ENCODE measurements around the gene CREB3L1. TPM values are rescaled to one million over a fixed set of nuclear protein-coding genes. Genes with fewer than 3 reads are reported as not detected.

CREB3L1 gene
- total RNA-seq, 1 donor from 2014 or later: 11.4 TPM

DNA sequence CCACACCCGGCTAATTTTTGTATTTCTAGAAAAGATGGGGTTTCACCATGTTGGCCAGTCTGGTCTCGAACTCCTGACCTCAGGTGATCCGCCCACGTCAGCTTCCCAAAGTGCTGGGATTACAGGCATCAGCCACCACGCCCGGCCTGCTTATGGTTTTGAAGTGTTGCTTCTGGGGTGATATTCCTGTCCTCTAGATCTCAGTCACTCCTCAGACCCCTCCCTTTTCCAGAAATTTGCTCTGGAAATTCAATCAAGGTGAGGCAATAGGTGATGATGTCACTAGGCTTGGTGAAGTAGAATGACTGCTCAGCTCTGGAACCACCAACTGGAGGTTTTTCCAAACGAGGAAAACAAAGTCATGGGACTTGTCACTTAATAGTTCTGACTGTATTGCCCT, 36.6 kb upstream of the CREB3L1 start:
- Histone ChIP-seq H3K9me3 (no peaks in the 10 kb centered on the region), H3K4me1 (peaks cover 12 to 20% of the 10 kb centered on the region in 2 donors), H3K27me3 (no peaks in the 10 kb centered on the region), H3K27ac (no peak overlapping the region), H3K36me3 (no peaks in the 10 kb centered on the region), H3K4me3 (no peak overlapping the region)
- intact Hi-C loops (cut with DNase I): loop anchor here (10.0 kb wide), 1 partner anchor 396 kb away; the partner anchor contains the start of gene CRY2
- peak in 1 of 2 donors; percentile 59 for DNase-seq (ENCODE audit: low spot score in 2 of 2)
- TF ChIP-seq, protein P1, sequence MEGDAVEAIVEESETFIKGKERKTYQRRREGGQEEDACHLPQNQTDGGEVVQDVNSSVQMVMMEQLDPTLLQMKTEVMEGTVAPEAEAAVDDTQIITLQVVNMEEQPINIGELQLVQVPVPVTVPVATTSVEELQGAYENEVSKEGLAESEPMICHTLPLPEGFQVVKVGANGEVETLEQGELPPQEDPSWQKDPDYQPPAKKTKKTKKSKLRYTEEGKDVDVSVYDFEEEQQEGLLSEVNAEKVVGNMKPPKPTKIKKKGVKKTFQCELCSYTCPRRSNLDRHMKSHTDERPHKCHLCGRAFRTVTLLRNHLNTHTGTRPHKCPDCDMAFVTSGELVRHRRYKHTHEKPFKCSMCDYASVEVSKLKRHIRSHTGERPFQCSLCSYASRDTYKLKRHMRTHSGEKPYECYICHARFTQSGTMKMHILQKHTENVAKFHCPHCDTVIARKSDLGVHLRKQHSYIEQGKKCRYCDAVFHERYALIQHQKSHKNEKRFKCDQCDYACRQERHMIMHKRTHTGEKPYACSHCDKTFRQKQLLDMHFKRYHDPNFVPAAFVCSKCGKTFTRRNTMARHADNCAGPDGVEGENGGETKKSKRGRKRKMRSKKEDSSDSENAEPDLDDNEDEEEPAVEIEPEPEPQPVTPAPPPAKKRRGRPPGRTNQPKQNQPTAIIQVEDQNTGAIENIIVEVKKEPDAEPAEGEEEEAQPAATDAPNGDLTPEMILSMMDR (IDR thresholded peaks at IDR 0.05): no peak

DNA sequence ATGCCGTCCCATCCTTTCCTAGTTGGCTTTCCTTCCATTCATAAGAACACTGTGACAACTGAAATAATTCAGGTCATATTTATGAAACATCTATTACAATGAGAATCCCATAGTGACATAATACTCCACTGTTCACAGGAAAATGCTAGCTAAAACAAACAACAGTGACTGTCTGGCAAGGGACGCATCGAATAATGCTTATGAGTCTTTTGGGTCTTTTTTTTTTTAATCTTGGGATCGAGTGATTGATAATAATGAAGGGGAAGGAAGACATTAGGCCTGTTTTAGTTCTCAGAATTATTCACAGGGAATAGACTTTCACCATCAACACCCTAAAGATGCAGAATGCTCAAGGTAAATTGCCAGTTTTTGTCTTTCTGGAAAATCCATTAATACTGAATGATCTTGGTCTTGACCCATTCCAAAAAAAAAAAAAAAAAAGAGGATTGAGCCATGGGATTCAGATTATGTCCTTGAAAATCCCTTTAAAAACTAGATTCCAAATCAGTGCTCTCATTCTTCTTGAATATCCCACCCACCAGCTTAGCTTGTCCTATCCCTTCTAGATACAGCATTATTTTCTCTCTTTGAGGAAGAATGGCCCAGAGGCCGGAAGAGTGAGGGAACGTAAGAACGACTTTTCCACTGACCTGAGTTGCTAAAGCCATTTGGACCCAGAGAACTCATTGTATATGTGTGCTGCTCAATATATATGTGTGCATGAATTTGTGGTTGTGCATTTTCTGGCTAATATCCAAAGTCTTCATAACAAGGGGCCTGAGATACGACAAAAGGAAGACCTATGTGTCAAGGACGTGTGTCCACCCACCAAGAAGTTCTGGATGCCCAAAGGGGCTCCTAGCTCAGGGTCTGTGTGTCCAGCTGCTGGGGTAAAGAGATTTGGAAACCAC, 35.2 kb upstream of the CREB3L1 start:
- TF ChIP-seq, protein P1 (IDR thresholded peaks at IDR 0.05): no peak
- peaks cover 12 to 19% of the 10 kb centered on the region in 2 donors for H3K4me1 ChIP-seq
- H3K9me3 ChIP-seq: no peaks in the 10 kb centered on the region
- H3K27me3 ChIP-seq: no peaks in the 10 kb centered on the region
- no peak for DNase-seq (ENCODE audit: low spot score in 2 of 2)
- no peaks in the 10 kb centered on the region for H3K36me3 ChIP-seq
- intact Hi-C loops (cut with DNase I): loop anchor here (10.0 kb wide), 1 partner anchor 397 kb away; the partner anchor contains the start of gene CRY2
- H3K4me3 ChIP-seq: peak overlapping the region; percentile 51 to 61
- H3K27ac ChIP-seq: peak overlapping the region in 1 of 2 donors; percentile 75

DNA sequence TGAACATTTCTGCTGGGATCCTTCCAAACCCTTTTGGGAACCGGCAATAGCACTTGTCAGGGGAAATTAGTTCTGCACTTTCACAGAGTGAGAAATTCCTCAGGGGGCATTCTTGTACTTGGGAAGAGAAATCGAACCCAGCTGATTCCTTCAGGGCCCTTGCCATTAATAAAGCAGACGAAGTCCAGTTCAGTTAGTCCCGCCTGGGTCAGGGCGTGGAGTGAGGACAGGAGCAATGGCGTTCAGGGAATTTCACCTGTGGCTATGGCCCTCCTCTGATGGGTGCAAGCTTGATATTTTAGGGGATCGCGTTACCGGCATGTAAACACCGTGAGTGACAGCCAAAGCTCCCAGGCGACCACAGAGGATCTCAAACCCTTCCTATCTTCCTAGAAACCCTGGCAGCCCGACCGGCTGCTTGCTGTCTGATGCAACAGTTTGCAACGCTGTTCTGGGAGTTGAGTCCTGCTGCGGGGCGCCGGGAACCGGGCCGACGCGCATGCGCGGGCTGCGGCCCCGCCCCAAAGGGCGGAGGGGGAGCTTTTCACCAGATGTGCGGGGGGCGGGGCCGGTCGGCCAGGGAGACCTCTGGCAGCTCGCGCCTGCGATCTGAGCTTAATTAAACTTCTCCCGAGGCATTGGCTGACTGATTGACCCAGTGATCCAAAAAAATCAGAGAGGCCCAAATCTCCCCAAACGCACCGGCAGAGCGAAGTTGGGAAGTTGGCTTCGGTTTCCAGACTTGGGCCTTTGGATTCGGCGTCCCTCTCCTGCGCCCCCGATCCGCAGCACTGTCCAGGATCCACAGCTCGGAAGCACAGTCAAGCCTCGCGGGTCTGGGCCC, 34.3 kb upstream of the CREB3L1 start:
- Histone ChIP-seq H3K27me3 (no peaks in the 10 kb centered on the region), H3K27ac (peak overlapping the region; percentile 61 to 75), H3K9me3 (no peaks in the 10 kb centered on the region), H3K36me3 (no peaks in the 10 kb centered on the region), H3K4me3 (peak overlapping the region; percentile 51 to 61), H3K4me1 (peaks cover 7 to 13% of the 10 kb centered on the region in 2 donors)
- peak; percentile 87 to 95 for DNase-seq (ENCODE audit: low spot score in 2 of 2)
- intact Hi-C loops (cut with DNase I): loop anchor here (1.0 to 10.0 kb wide), 4 partner anchors 30 to 398 kb away; partner anchors contain the start of genes CRY2 and DGKZ
- TF ChIP-seq, protein P1 (IDR thresholded peaks at IDR 0.05): no peak

DNA sequence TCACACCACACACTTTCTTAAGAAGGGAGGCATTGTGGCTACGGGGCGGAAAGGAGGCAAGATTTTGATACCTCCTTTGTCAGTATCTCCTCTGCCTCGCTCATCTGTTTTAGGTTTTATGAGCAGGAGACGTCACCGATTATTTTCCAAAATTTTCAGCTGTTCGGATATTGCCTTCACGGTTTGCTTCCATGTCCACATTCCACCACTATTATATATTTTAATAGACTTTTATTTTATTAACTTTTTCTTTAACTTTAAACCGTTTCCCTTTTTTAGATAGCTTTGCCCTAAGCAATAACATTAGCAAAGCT, 33.7 kb upstream of the CREB3L1 start:
- DNase-seq (ENCODE audit: low spot score in 2 of 2): peak in 1 of 2 donors; percentile 66
- H3K36me3 ChIP-seq: no peaks in the 10 kb centered on the region
- H3K4me3 ChIP-seq: peak overlapping the region; percentile 51 to 61
- TF ChIP-seq, protein P1 (IDR thresholded peaks at IDR 0.05): no peak
- no peaks in the 10 kb centered on the region for H3K9me3 ChIP-seq
- intact Hi-C loops (cut with DNase I): loop anchor here (1.0 to 10.0 kb wide), 4 partner anchors 30 to 399 kb away; partner anchors contain the start of genes CRY2 and DGKZ
- peak overlapping the region; percentile 61 to 75 for H3K27ac ChIP-seq
- no peaks in the 10 kb centered on the region for H3K27me3 ChIP-seq
- peaks cover 2 to 8% of the 10 kb centered on the region in 2 donors for H3K4me1 ChIP-seq

DNA sequence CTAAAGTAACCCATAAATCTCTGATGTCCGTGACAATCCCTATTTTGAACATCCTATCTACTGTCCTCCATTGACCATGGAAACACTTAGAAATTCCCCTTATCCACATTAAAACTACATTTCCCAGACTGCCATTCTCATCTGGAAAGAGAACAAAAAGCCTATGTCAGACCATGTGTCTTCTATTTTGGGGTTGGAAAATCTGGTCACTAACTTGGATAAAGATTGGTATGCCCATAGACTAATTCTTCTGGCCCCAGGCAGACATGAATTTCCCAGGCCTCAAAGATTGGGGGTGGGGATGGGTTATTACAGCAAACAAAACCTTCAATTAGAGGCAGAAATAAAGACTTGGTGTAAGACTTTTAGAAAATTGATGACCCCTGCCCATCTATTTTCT, 30.9 kb upstream of the CREB3L1 start:
- Histone ChIP-seq H3K4me1 (peaks cover 0 to 3% of the 10 kb centered on the region in 2 donors), H3K36me3 (no peaks in the 10 kb centered on the region), H3K9me3 (no peaks in the 10 kb centered on the region), H3K27ac (no peak overlapping the region), H3K27me3 (no peaks in the 10 kb centered on the region), H3K4me3 (no peak overlapping the region)
- peak in 1 of 2 donors; percentile 59 for DNase-seq (ENCODE audit: low spot score in 2 of 2)
- TF ChIP-seq, protein P1 (IDR thresholded peaks at IDR 0.05): no peak
- intact Hi-C loops (cut with DNase I): loop anchor here (10.0 kb wide), 1 partner anchor 402 kb away; the partner anchor contains the start of gene CRY2
